Stomach (tissue), 9 donors: ENCODE data around the gene USP32. TPM values are rescaled to one million over a fixed set of nuclear protein-coding genes. Genes with fewer than 3 reads are reported as not detected.

Experiments
- DNase-seq, 2 donors: peaks; one replicate each; pipeline versions ENCODE4 v3.0.0 to v3.0.0-alpha.2; 2013 to 2019
- H3K27ac ChIP-seq, 5 donors: fragments of 200-600 bp in 4 of 5; sonication (generic) in 4 of 5; one replicate each; pipeline ENCODE4 v1.5.1; 2013 to 2019; ENCODE audit warnings: mild to moderate bottlenecking in 1 of 5, moderate library complexity in 1 of 5
- H3K27me3 ChIP-seq, 3 donors: fragments of 200-600 bp; sonication (generic); one replicate each; pipeline ENCODE4 v1.5.1; 2017 to 2019; ENCODE audit warnings: mixed run types in 1 of 3
- H3K36me3 ChIP-seq, 4 donors: fragments of 200-600 bp; sonication (generic); 1 replicate in 3 of 4; 2 replicates in 1 of 4; pipeline ENCODE4 v1.5.1; 2016 to 2019
- H3K4me1 ChIP-seq, 4 donors: fragments of 200-600 bp; sonication (generic); one replicate each; pipeline ENCODE4 v1.5.1; 2016 to 2019
- H3K4me3 ChIP-seq, 4 donors: fragments of 200-600 bp; sonication (generic) in 3 of 4; one replicate each; pipeline ENCODE4 v1.5.1; 2016 to 2019; ENCODE audit warnings: mild to moderate bottlenecking in 1 of 4
- H3K9me3 ChIP-seq, 4 donors: fragments of 200-600 bp; sonication (generic); one replicate each; pipeline ENCODE4 v1.5.1; 2016 to 2019
- CTCF ChIP-seq, 7 experiments: fragments of 450-650 bp in 4 of 7; fragments of 200-600 bp in 3 of 7; sonication (generic) in 3 of 7; IDR thresholded peaks; one replicate each; pipeline ENCODE4 v1.5.1; 2016 to 2019; ENCODE audit warnings: antibody characterized with exemption in 7 of 7, control low read depth in 2 of 7, mild to moderate bottlenecking in 1 of 7
- EP300 ChIP-seq: sonication (generic); formaldehyde crosslinking; IDR thresholded peaks from one replicate; pipeline ENCODE4 v1.6.1; 2017; ENCODE audit warnings: antibody characterized with exemption
- POLR2A ChIP-seq, 4 donors: fragments of 450-650 bp; IDR thresholded peaks; one replicate each; pipeline ENCODE4 v1.6.1; 2016; ENCODE audit warnings: antibody characterized with exemption in 4 of 4, control low read depth in 2 of 4, mild to moderate bottlenecking in 1 of 4, moderate library complexity in 1 of 4
- POLR2AphosphoS5 ChIP-seq, 3 donors: sonication (generic); formaldehyde crosslinking; IDR thresholded peaks; one replicate each; pipeline ENCODE4 v1.6.1; 2016; ENCODE audit warnings: antibody characterized with exemption in 3 of 3
- WGBS, 5 donors: extraction: QIAGEN DNeasy Blood & Tissue Kit in 3 of 5; methylation state at CpG; one replicate each; pipeline versions ENCODE4 v1.1.5 to v1.1.7; 2013 to 2018; 5-methylcytosine and 5-hydroxymethylcytosine counted together
- intact Hi-C: fragments of 100-400 bp; cut with DNase I; formaldehyde crosslinking; loops from one replicate; pipeline ENCODE4 v1.15.1; 2023; ENCODE audit warnings: low total_unique reads
- polyA plus RNA-seq, 3 donors: library from polyadenylated mRNA; stranded (reverse); fragments of 200-250 nt; gene quantifications; one replicate each; pipeline ENCODE4 v1.2.3, GENCODE V29; 2013
- total RNA-seq, 5 donors: library from RNA; depleted of rRNA; stranded (reverse); fragments of >200 nt; gene quantifications; one replicate each; pipeline versions ENCODE4 v1.1.0 to v1.2.3, GENCODE V29; 2014 to 2016
- donor health status: healthy with polysubstance abuse.
- donor health status: Bipolar disorder and iron deficiency.
- donor health status: healthy.

The USP32 gene
- total and polyA plus RNA-seq, 8 donors = 7.5 to 70.9 (median 16.0) TPM

GRCh38 chr17:60164164-60164563 is 227.8 kb downstream of the USP32 start:
- H3K9me3 ChIP-seq = no peaks in the 10 kb centered on the region
- no peak for DNase-seq
- TF ChIP-seq EP300 (no peak), POLR2A (IDR thresholded peaks at IDR 0.05) (no peak), POLR2AphosphoS5 (IDR thresholded peaks at IDR 0.05) (no peak), CTCF (IDR thresholded peaks at IDR 0.05) (no peak)
- no peaks in the 10 kb centered on the region for H3K36me3 ChIP-seq
- H3K4me1 ChIP-seq = peaks cover 27 to 69% (median 43%) of the 10 kb centered on the region in 4 donors
- WGBS, 5 donors = 79 to 95% (median 92%) methylated on average over 6 of the region's 6 CpGs
- H3K4me3 ChIP-seq = no peak overlapping the region
- peaks cover 0 to 28% (median 4%) of the 10 kb centered on the region in 3 donors for H3K27me3 ChIP-seq
- intact Hi-C loops = no loop called here
- H3K27ac ChIP-seq = no peak overlapping the region

DNA sequence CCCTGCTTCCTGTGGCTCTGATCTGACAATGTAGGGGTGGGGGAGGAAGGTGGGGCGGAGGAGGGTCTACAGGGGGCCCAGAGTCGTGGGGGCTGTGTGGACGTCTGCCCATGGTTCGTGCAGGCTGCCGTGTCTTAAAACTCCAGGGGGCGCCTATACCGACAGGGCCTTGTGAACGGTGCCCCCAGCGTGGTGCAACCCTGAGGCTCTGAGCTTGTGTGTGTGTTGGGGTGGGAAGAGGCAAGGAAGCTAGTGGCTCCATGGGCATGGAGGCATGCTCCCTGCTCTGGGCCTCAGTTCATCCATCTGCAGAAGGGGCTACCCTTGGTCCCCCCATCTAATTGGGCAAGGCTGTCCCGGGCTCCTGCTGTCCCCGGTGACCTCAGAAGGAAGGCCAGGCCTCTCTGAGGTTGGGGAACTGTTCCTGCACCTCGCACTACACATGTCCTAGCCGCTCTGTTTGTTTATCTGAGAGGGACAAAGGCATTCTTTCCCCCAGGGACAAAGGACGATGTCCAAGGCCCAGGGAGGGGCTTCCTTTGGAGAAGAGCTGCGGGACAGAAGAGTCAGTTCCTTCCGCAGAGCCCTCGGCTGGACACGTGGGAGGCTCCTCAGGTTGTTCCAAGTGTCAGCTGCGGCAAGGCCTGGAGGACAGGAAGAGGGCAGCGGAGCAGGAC is 228.7 kb downstream of the USP32 start:
- intact Hi-C loops = no loop called here
- Histone ChIP-seq H3K36me3 (no peaks in the 10 kb centered on the region), H3K27ac (peak overlapping the region in 2 of 5 donors; percentile 17 to 38), H3K9me3 (no peaks in the 10 kb centered on the region), H3K27me3 (peaks cover 0 to 37% (median 4%) of the 10 kb centered on the region in 3 donors), H3K4me1 (peaks cover 24 to 60% (median 38%) of the 10 kb centered on the region in 4 donors), H3K4me3 (no peak overlapping the region)
- no peak for TF ChIP-seq POLR2A (IDR thresholded peaks at IDR 0.05)
- no peak for TF ChIP-seq POLR2AphosphoS5 (IDR thresholded peaks at IDR 0.05)
- no peak for TF ChIP-seq EP300
- TF ChIP-seq CTCF (IDR thresholded peaks at IDR 0.05) = no peak
- WGBS, 5 donors = 57 to 76% (median 73%) methylated on average over 14 to 20 of the region's 20 CpGs
- no peak for DNase-seq

DNA sequence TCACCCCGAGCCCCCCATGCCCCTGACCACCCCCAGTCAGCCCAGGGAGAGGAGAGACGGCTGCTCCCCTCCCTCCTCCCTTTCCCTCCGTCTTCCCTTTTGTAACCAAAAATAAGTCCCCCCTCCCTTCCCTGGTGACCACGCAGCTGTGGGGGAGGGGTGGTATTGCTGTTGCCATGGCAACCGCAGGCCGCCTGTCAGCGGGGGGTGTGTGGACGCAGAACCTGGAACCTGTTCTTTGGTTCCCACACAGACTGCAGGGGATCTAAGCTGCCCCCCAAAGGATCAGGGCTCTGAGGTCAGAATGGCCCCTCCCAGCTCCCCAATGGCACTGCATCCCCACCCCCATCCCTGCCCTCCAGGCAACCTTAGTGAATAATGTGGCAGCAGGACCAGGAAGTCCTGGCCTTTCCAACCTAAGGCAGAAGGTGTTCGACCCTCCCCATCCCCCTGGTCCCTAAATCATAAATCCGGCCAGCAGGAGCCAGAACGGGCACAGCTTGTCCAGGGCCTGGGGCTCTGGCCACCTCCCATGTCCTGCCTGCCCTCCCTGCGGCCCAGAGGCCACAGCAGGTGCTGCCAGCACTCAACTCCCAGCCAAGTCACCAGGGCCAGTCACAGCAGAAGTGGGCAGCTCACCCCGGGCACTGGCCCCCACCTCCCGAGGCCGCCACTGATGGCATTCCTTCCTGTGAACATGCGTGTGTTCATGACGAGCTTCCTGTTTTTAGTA is 230.2 kb downstream of the USP32 start:
- 40 to 51% (median 43%) methylated on average over 12 to 17 of the region's 17 CpGs for WGBS, 5 donors
- Histone ChIP-seq H3K9me3 (no peaks in the 10 kb centered on the region), H3K27me3 (peaks cover 0 to 52% (median 4%) of the 10 kb centered on the region in 3 donors), H3K4me3 (no peak overlapping the region), H3K27ac (peak overlapping the region in 3 of 5 donors; percentile 8 to 38 (median 19)), H3K4me1 (peaks cover 18 to 46% (median 29%) of the 10 kb centered on the region in 4 donors), H3K36me3 (no peaks in the 10 kb centered on the region)
- intact Hi-C loops = no loop called here
- peak in 1 of 2 donors; percentile 50 for DNase-seq
- no peak for TF ChIP-seq EP300
- no peak for TF ChIP-seq CTCF (IDR thresholded peaks at IDR 0.05)
- TF ChIP-seq POLR2AphosphoS5 (IDR thresholded peaks at IDR 0.05) = no peak
- no peak for TF ChIP-seq POLR2A (IDR thresholded peaks at IDR 0.05)

DNA sequence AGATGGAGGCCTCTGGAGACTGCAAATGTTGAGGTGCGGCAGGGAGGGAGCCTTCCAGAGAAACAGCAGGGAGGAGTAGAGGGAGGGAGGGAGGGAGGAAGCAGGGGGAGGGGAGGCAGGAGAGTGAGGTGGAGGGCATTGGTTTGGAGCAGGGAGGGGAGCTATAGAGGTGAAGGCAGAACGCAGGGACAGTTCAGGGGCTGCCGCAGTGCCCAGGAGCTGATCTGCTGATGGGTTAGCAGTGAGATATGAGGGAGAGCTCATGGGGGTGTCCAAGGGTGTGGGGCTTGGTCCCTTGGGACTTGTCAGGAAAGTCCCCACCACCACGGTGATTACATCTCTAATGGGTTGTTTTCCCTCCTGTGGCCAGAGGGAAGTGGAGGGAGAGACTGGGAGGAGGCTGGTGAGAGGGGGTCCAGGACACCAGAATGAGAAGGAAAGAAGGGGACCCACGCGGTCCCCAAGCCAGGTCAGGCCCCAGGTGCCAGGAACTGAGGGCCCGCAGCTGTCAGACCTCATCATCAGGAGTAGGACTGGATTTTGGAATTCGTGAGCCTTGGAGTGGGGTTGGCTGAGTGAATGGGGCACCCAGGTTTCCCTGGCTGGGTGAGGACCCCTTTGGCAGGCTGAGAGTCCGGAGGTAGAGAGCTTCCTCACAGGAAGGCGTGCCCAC is 231.0 kb downstream of the USP32 start:
- no peak overlapping the region for H3K4me3 ChIP-seq
- no peak for DNase-seq
- H3K36me3 ChIP-seq = no peaks in the 10 kb centered on the region
- peak overlapping the region in 1 of 5 donors; percentile 38 for H3K27ac ChIP-seq
- H3K27me3 ChIP-seq = peaks cover 0 to 60% (median 4%) of the 10 kb centered on the region in 3 donors
- H3K9me3 ChIP-seq = no peaks in the 10 kb centered on the region
- H3K4me1 ChIP-seq = peaks cover 10 to 38% (median 21%) of the 10 kb centered on the region in 4 donors
- 61 to 84% (median 74%) methylated on average over 8 to 10 of the region's 10 CpGs for WGBS, 5 donors
- intact Hi-C loops = no loop called here
- TF ChIP-seq EP300 (no peak), POLR2A (IDR thresholded peaks at IDR 0.05) (no peak), POLR2AphosphoS5 (IDR thresholded peaks at IDR 0.05) (no peak), CTCF (IDR thresholded peaks at IDR 0.05) (no peak)
